Activated gamma-delta T cell treated with Interleukin-2 at 50 U/mL for 16 hours (primary cell): ENCODE data around the gene CCDC157.

Experiments used
- DNase-seq: peaks from one replicate; pipeline ENCODE4 v3.0.0-alpha.2; 2020

Gene CCDC157

GRCh38 chr22:30357650-30358215 is 926 bp downstream of the CCDC157 start:
- DNase-seq: no peak

- DNase-seq: no peak
These were observed 1.7 kb downstream of the CCDC157 start for GRCh38 chr22:30358541-30358940.

GRCh38 chr22:30361916-30362650 is 5.3 kb downstream of the CCDC157 start:
- no peak for DNase-seq

- DNase-seq: no peak
These were observed 6.0 kb downstream of the CCDC157 start for GRCh38 chr22:30362651-30363281.

- no peak for DNase-seq
These were observed 9.1 kb downstream of the CCDC157 start for GRCh38 chr22:30365891-30366290.

- DNase-seq: no peak
These were observed 11.6 kb downstream of the CCDC157 start for GRCh38 chr22:30368420-30368819.

GRCh38 chr22:30370641-30371230 is 13.9 kb downstream of the CCDC157 start:
- DNase-seq: no peak

- DNase-seq: no peak
These were observed 14.5 kb downstream of the CCDC157 start for GRCh38 chr22:30371321-30371720.

GRCh38 chr22:30371981-30372380 is 15.2 kb downstream of the CCDC157 start:
- DNase-seq: no peak

- no peak for DNase-seq
These were observed 16.1 kb downstream of the CCDC157 start for GRCh38 chr22:30372915-30373314.

GRCh38 chr22:30373331-30374325 is 16.8 kb downstream of the CCDC157 start:
- no peak for DNase-seq

- no peak for DNase-seq
These were observed 18.6 kb downstream of the CCDC157 start for GRCh38 chr22:30375312-30375849.

- DNase-seq: no peak
These were observed 23.2 kb downstream of the CCDC157 start for GRCh38 chr22:30380011-30380410.

- no peak for DNase-seq
These were observed 24.5 kb downstream of the CCDC157 start for GRCh38 chr22:30381264-30381663.

- DNase-seq: no peak
These were observed 25.5 kb downstream of the CCDC157 start for GRCh38 chr22:30382340-30382739.

- no peak for DNase-seq
These were observed 26.3 kb downstream of the CCDC157 start for GRCh38 chr22:30383061-30383460.

GRCh38 chr22:30385942-30386341 is 29.1 kb downstream of the CCDC157 start:
- DNase-seq: no peak

- DNase-seq: no peak
These were observed 29.8 kb downstream of the CCDC157 start for GRCh38 chr22:30386608-30386959.

GRCh38 chr22:30386960-30387827 is 30.4 kb downstream of the CCDC157 start, which contains the start of gene RNF215:
Gene RNF215 (minus strand): TSS chr22:30387411. CDS start chr22:30387313, 98 bp downstream.
- peak; percentile 77 for DNase-seq

GRCh38 chr22:30390974-30391691 is 34.3 kb downstream of the CCDC157 start:
- peak; percentile 76 for DNase-seq
